Heart left ventricle (tissue), 13 donors: ENCODE data around the gene PHLPP1.

Experiments
- CTCF ChIP-seq, 12 donors: fragments of 200-600 bp; sonication (generic) in 4 of 12; IDR thresholded peaks; one replicate each; pipeline versions ENCODE4 v1.5.0 to v1.8.0; 2018 to 2022; ENCODE audit warnings: antibody characterized with exemption in 12 of 12, mild to moderate bottlenecking in 5 of 12
- POLR2A ChIP-seq, 2 donors: fragments of 450-650 bp; IDR thresholded peaks; one replicate each; pipeline ENCODE4 v1.6.1; 2017; ENCODE audit warnings: antibody characterized with exemption in 2 of 2, mild to moderate bottlenecking in 2 of 2, moderate library complexity in 2 of 2
- donor health status: ischemic (EF 13 %, LVEDD 7.1; RV severe dilation, severe dysfunction).
- donor health status: DM: no; HTN: yes; CAD: no.
- donor health status: DM: no; HTN: no; CAD: no.
- donor health status: ischemic (EF 25% LVEDD 6.9; RV normal size, moderate dysfunction).
- donor health status: ischemic (EF 25% LVEDD 5.7; RV mildly dilated, moderate dysfunction).
- donor health status: ischemic (EF 35%, LVEDD 5.7; RV mildly dilated, moderate dysfunction).
- donor health status: nonischemic (EF 11% LVEDD 7.7; RV severe dilation, severe dysfunction).
- donor health status: DM: yes; HTN: yes; CAD: no.
- donor health status: PGD.
- donor health status: ischemic (EF 29% LVEDD 5.4; RV normal size, mild dysfunction).
- donor health status: nonischemic (EF 23%, LVEDD 6.1; RV moderate dilation, normal function).

- TF ChIP-seq CTCF (IDR thresholded peaks at IDR 0.05) (no peak), POLR2A (IDR thresholded peaks at IDR 0.05) (no peak)
These were observed 248.2 kb downstream of the PHLPP1 start for GRCh38 chr18:62963507-62963906.
